Muscle of back (tissue), 11 donors: ENCODE measurements around the gene NDUFAF2. TPM values are rescaled to one million over a fixed set of nuclear protein-coding genes. Genes with fewer than 3 reads are reported as not detected.
"Not testable (repeated sequence)": the region's sequence is repeated elsewhere in the genome, so short reads cannot be mapped to it uniquely, and the experiment has no call there.

Source experiments
- DNase-seq, 3 donors: peaks; one replicate each; pipeline versions ENCODE4 v3.0.0 to v3.0.0-alpha.2; 2013
- polyA plus RNA-seq, 10 donors: library from polyadenylated mRNA; unstranded; fragments of 120-200 nt; gene quantifications; one replicate each; pipeline ENCODE4 v1.2.1, GENCODE V29; 2013; ENCODE audit not compliant: insufficient read length in 10 of 10

NDUFAF2 gene
- polyA plus RNA-seq, 10 donors, result 24.6 to 34.9 (median 30.3) TPM

DNA sequence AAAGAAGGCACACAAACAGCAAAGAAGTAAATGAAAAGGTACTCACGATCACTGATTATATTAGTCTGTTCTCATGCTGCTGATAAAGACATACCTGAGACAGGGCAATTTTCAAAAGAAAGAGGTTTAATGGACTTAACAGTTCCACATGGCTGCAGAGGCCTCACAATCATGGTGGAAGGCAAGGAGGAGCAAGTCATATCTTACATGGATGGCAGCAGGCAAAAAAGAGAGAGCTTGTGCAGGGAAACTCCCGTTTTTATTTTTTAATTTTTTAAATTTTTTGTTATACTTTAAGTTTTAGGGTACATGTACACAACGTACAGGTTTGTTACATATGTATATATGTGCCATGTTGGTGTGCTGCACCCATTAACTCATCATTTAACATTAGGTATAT, 37.1 kb downstream of the NDUFAF2 start:
- not testable (repeated sequence) for DNase-seq

DNA sequence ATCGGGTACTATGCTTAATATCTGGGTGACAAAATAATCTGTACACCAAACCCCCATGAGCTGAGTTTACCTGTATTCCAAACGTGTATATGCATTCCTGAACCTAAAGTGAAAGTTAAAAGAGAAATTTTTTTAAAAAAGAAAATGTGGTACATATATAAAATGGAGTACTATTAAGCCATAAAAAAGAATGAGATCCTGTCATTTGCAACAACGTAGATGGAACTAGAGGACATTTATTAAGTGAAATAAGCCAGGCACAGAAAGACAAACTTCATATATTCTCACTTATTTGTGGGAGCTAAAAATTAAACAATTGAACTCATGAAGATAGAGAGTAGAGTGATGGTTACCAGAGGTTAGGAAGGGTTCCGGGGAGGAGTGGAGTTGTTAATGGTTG, 44.8 kb downstream of the NDUFAF2 start:
- DNase-seq, result no peak

- no peak for DNase-seq
Measured at GRCh38 chr5:60992871-60993270, 47.9 kb downstream of the NDUFAF2 start.

DNA sequence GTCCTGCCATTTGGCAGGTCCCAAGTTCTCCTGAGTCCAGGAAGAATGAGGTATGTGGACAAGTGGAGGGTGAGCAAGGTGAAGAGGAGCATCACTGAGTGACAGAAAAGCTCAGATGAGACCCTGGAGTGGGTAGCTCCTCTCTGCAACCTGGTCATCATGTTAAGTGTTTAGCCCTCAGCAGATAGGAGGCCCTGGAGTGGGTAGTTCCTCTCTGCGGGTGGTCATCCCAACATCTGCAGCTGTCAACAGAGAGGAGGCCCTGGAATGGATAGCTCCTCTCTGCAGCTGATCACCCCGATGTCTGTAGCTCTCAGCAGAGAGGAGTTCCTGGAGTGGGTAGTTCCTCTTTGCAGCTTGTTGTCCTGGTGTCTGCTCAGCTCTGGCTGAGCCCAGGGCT, 48.4 kb downstream of the NDUFAF2 start:
- no peak for DNase-seq

GRCh38 chr5:60993875-60994571, 49.0 kb downstream of the NDUFAF2 start:
- no peak for DNase-seq

GRCh38 chr5:60996368-60996767, 51.4 kb downstream of the NDUFAF2 start:
- no peak for DNase-seq

GRCh38 chr5:60997721-60998120, 52.7 kb downstream of the NDUFAF2 start:
- DNase-seq, result no peak

DNA sequence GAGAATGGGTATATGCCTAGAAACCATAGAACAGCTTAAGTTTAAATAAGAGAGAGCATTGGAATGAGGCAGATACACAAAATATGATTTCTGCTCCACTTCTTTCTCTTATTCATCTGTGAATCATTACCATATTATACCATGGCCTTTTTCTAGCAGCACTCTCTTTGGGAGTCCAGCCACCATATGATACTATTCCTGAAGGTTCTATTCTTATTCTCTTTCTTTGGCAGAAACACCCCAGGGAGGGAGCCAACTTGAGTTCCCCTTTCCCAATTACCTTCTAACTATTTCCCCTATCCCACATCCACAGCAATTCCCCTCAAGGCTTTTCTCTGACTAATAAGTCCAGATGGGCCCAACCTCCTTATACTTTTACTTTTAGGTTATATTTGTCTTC, 55.9 kb downstream of the NDUFAF2 start:
- DNase-seq, result no peak

DNA sequence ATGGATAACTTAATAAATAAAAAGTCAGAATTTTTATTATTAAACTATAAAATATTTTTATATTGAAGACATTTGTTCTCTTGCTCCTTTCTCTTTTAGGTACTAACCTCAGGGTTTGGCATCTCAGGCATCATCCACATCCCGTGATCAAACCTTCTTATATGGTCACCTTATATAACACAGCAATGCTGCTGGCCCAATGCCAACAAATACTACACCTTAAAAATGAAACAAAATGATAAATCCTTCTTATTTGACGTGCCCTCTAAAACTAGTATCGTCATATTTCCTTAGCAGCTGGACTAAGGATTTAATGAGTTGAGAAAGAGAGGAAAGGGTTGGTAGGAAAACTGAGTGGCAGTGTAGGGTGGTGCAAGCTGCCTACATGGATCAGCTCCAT, 56.6 kb downstream of the NDUFAF2 start:
- no peak for DNase-seq

DNA sequence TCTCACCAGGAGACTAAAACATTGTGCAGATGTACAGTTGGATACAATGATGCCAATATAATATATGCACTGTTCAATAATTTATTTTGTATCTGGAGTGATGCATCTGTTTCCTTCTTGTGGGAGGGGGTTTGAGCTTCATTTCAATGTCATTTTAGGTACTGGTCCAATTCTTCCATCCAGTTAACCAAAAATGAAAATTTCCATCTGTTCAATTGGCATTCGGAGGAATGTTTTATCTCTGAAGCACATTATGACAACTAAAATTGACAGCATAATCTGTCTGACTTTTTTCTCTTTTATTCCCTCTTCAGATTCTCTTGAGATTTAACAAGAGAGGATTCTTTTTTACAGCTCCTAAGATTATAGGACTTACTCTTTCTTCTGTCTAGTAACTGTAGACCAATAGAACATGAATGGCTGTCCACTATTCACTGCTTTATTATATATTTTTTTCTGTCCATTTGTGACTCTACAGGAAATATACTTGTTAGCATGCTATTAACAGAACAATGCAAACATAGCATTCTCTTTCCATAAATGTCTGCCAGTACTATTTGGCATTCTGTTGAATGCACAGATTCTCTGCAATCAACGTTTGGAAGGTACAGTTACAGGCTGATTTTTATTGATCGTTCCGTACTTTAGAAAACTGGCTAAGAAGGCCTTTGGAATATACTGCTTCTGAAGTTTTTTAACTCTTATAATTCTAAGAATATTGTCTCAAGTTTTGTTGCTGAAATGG, 57.8 kb downstream of the NDUFAF2 start:
- no peak for DNase-seq

GRCh38 chr5:61004448-61004847, 59.4 kb downstream of the NDUFAF2 start:
- no peak for DNase-seq

DNA sequence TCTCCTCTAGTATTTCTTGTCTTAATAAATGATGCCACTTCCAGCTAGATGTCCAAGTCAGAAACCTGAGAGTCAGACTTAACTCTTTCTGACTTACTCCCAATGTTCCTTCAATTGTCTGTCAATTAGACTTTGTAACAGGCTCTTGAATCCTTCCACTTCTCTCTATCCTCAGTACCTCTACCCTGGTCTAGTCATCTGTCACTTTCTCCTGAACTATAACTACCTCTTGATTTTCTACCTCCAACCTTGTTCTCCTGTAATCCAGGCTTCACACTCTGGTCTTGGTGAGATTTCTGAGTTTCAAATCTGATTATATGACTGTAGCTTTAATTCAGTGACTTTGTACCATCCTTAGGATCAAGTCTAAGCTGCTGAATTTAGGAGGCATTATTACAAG, 64.9 kb downstream of the NDUFAF2 start:
- no peak for DNase-seq

- peak in 1 of 3 donors; percentile 11 for DNase-seq
Measured at GRCh38 chr5:61010467-61011454, 65.8 kb downstream of the NDUFAF2 start.

DNA sequence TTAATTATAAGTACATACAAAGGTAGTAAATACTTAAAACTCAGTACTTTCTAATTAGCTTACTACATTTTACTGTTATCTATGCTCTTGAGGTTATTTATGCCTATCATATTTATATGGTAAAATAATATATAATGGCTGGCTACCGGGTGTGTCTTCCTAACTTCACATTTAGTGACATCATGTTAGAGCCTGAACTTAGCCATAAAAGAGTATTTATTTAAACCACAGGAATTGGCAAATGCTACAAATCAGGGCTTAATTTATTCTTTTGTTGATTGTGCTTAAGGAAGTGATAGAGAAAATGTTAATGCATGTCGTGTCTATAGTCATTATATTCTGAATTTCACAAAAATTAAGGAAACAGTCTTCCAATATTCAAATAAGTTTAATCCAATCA, 73.1 kb downstream of the NDUFAF2 start:
- no peak for DNase-seq

DNA sequence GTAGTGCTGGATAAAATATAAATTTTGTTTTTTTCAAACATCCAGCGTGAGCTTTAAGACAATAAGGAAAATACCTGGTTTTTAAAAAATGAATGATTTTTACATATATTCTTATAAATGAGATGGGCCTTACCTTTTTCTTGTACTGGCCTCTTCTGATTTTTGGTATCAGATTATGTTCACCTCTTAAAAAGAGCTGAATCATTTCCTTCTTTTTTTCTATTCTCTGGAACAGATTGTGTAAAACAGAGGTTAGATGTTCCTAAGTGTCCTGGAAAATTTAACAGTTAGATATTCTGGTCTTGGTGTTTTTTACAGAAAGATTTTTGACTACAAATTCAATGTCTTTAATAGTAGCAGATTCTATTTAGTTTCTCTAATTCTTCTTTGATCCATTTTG, 74.6 kb downstream of the NDUFAF2 start:
- DNase-seq, result no peak

- DNase-seq, result no peak
Measured at GRCh38 chr5:61020415-61020814, 75.4 kb downstream of the NDUFAF2 start.

- DNase-seq, result peak in 1 of 3 donors; percentile 37
Measured at GRCh38 chr5:61023131-61023530, 78.1 kb downstream of the NDUFAF2 start.

- DNase-seq, result no peak
Measured at GRCh38 chr5:61026004-61026403, 81.0 kb downstream of the NDUFAF2 start.

DNA sequence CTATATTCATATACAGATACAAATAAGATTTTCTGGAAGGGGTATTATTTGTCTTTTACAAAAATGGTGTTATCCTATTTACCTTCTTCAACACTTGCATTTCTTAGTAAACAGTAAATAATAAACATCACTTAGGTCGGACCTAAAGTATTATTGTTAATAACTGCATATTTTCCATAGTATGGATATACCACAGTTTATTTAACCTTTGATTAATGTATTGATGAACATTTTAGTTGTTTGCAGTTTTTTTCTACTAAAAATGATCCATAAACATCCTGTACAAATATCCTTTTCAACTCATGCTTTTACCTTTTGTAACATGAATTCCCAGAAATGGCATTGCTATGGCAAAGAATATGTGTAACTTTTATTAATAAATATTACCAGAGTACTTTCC, 83.4 kb downstream of the NDUFAF2 start:
- DNase-seq, result no peak

- no peak for DNase-seq
Measured at GRCh38 chr5:61029456-61030162, 84.6 kb downstream of the NDUFAF2 start.

GRCh38 chr5:61030163-61030482, 85.1 kb downstream of the NDUFAF2 start:
- DNase-seq, result peak in 1 of 3 donors; percentile 49

- DNase-seq, result not testable (repeated sequence)
Measured at GRCh38 chr5:61031301-61031700, 86.3 kb downstream of the NDUFAF2 start.
